NCI-H748 (cell line): ENCODE measurements around the gene SRM.
"Not testable (repeated sequence)": the region's sequence is repeated elsewhere in the genome, so short reads cannot be mapped to it uniquely, and the experiment has no call there.

Experiments
- DNase-seq: peaks from one replicate; lab custom pipeline; 2025; ENCODE audit not compliant: unreplicated experiment; lab: John Stamatoyannopoulos, UW

SRM gene

DNA sequence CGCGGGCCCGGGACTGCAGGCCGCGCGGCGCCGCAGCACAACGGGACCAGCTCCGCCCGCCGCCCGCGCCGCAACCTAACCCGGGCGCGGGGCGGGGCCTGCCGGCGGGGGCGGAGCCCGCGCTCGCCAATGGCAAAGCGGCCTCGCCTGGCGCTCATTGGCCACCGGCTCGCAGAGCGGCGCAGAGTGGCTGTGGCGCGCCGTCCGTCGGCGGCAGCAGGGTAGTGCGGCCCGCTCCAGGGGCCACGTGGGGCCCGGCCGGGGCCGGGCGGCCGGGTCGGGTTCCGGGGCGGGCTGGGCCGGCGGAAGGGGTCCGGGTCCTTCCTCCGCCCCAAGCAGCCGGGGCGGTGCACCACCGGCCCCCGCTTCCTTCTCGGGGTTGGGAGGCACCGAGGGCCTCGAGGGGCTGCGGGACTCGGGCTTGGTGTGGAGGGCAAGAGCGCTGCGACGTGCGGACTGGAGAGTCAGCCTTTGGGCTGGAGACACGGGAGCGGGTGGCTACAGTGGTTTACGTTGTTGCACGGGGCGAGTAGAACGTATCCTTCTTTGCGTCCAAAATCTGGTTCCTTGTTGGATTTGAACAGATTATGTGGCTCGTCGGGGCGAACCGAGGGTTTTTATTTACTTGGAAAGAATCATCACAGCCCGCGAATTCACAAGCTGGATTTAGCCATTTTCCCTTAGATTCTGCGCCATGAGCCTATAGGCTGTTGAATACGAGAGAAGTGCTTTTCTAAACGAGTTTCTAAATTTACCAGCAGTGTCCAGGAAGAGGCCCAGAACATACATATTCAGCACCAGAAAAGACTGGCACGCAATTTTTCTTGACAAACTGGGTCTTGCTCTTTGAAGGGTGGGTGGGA is at the start of gene SRM:
Gene SRM (minus strand): TSS at position 51 of the 863 bp plus-strand sequence. CDS start 75 bp downstream, outside the sequence.
- peak; percentile 88 for DNase-seq

DNA sequence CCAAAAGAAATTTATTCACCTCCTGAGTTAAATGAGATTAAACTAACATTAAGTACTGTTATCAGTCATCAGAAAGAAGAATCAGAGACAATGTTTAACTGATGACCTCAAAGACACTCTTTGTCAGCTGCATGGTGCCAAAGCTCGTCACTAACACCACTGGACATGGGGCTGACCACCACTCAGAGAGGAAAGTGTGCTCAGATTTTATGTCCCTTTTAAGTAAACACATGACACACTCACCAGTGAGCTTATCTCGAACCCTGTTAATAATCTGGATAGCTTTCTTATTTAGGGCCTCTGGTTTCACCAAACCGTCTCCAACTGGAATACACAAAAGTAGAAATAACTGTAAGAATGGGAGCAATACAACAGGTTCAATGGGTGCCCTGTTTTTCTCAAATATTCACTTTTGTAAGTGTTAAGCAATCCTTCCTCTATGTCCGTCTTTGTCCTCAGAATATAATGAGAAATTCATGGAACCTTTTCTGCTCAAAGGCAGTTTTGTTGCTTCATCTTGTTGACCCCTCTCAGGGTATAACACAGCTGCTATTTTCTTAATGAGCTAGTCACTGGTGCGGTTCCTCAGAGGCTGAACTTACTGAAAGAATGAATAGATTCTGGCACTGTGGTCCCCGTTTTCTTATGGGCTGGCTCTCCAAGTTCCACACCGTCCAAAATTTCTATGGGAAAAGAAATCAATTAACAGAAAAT is 49.4 kb upstream of the SRM start:
- no peak for DNase-seq

DNA sequence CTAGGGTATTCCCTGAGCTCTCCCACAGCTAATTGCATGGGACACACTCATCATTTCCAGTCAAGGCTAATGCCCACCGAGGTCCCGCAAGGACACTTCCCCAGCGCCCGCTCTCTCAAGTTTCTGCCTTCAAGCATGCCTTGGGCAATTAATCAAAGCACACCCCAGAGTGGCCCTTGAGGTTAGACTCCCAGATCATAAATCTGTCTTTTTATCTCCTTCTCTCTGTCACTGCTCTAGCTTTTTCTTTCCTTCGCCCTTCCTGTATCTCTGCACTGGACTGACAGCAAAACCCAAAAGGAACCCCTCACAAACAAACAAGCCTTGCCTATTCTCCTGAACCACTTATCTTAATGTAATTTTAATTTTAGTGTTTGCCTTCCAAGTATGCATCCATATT is 47.8 kb upstream of the SRM start:
- no peak for DNase-seq

DNA sequence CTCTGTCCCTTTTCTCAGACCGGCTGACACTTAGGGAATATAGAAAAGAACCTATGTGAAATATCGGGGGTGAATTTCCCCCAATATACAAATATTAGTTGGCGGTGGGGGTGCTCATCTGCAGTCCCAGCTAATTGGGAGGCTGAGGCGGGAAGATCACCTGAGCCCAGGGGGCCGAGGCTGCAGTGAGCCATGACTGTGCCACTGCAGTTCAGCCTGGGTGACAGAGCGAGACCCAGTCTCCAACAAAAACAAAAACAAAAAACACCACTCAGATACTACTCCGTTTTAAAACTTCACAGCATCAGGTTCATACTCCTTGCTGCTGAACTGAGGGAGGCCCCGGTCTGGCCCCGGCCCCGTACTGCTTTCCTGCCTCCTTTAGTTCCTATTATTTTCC is 45.8 kb upstream of the SRM start:
- no peak for DNase-seq

DNA sequence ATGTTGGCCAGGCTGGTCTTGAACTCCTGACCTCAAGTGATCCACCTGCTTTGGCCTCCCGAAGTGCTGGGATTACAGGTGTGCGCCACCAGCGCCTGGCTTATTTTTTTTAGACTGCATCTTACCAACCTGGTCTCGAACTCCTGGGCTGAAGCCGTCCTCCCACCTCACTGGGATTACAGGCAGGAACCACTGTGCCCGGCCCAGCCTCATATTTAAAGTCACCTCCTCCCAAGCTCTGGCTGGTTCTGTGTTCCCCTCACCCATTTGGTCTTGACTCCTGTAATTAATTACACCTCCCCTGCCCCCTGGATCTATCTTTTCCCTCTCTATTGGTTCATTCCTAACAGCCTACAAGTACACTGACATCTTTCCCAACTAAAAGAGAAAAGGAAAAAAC is 41.5 kb upstream of the SRM start:
- DNase-seq, result no peak

DNA sequence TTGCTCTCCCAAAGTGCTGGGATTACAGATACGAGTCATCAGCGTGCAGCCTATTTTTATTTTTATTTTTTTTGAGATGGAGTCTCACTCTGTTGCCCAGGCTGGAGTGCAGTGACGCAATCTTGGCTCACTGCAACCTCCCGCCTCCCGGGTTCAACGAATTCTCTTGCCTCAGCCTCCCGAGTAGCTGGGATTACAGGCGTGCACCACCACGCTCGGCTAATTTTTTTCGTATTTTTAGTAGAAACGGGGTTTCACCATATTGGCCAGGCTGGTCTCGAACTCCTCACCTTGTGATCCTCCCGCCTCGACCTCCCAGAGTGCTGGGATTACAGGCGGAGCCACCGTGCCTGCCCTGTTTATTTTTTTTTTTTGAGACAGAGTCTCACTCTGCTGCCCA is 41.0 kb upstream of the SRM start:
- DNase-seq, result not testable (repeated sequence)

DNA sequence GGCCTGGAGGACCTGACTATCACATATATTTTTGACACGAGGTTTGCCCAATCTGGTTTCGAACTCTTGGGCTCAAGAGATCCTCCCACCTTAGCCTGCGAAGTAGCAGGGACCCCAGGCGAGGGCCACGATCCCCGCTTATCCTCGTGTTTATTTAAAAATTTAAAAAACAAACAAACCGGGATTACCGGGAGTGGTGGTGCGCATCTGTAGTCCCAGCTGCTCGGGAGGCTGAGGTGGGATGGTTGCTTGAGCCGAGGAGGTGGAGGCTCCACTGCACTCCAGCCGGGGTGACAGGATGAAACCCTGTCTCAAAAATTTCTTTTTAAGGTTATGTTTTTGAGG is 40.3 kb upstream of the SRM start:
- peak; percentile 41 for DNase-seq

DNA sequence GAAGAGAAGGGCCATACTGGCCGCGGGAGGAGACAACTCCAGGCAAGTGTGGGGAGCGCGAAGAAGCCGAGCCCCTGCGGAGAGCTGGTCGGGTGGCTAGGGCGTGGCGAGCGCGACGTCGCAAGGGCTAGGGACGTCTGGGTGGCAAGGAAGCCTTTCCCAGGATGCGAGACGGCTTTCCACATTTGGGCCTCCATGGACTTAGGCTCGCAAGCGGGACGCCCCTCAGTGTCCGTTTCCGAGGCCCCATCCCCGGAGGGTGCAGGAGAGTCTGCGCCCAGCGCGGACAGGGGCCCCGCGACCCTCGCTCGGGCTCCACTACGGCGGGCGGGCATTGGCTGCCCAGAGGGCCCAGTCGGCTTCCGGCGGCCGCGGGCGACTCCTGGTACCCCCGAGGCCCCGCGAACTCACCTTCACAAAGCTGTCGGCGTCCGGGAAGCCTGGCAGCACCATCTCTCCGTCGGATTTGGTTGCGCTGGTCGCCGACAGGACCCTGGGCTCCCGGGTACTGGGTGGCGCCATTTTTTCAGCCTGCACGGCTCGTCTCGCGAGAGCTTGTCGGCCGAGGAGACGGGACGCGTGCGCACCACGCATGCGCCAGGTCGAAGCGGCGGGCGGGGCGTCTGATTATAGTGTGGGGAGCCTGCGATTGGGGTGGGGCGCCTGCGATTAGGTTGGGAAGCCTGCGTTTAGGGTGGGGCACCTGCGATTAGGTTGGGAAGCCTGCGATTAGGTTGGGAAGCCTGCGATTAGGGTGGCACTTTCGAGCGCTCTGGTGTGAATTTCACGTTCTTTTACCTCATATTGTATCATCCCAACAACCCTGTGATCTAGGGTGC is 39.7 kb upstream of the SRM start, which contains the start of gene EXOSC10:
Gene EXOSC10 (minus strand): TSS at position 560 of the 839 bp plus-strand sequence. CDS start 38 bp downstream, at position 522.
- peak; percentile 86 for DNase-seq

DNA sequence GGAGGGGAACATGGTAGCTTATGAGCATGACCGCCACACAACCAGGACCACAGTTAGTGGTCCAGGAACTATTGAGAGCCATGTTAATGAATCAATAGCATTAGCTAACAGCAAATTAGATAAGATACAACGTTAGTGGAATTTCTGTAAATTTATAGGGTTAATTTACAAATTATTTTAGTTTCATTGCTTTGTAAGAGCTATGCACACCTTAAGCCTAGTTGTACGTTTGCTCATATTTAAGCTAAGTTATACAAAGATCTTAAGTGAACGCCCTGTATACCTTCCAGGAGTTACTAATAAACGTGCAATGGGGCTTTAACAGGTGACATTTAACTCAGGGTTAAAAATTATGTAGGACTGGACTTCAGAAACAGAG is 39.1 kb upstream of the SRM start:
- DNase-seq, result no peak

DNA sequence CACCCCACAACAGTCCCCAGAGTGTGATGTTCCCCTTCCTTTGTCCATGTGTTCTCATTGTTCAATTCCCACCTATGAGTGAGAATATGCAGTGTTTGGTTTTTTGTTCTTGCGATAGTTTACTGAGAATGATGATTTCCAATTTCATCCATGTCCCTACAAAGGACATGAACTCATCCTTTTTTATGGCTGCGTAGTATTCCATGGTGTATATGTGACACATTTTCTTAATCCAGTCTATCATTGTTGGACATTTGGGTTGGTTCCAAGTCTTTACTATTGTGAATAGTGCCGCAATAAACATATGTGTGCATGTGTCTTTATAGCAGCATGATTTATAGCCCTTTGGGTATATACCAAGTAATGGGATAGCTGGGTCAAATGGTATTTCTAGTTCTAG is 24.0 kb upstream of the SRM start:
- not testable (repeated sequence) for DNase-seq

DNA sequence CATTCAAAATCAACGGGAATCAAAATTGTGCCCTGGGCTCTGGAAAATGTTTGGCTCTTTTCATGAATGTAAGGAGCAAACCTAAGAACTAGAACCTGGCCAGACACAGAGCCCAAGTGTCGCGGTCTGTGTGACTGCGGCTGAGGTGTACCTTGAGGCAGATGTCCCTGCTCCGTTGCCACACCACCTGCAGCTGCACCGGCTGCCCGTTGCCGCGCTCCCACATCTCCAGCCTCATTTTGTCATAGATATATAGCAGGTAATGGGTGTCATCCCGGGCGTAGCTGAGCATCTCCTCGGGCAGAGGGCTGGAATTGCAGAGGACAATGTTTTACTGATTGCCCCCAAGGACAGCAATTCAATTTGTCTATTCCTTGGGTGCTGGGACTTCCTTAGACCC is 21.1 kb upstream of the SRM start:
- no peak for DNase-seq

DNA sequence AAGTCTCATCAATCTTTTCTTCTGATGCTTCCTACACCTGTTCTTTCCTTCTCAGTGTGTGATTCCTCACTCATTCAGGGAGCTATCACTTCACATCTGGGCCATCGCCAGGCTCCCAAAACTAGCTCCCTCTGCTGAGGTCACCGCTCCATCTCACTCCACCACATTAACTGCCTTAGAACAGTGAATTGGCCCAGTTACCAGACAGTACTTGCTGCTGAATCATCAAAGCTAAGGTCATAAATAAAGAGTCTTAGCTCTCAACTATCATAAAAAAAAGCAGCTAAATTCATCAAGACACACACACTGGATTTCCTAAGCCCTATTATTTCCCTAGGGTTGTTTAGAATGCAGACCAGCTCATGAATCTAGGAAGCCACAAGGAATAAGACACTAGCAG is 18.8 kb upstream of the SRM start:
- DNase-seq, result no peak

DNA sequence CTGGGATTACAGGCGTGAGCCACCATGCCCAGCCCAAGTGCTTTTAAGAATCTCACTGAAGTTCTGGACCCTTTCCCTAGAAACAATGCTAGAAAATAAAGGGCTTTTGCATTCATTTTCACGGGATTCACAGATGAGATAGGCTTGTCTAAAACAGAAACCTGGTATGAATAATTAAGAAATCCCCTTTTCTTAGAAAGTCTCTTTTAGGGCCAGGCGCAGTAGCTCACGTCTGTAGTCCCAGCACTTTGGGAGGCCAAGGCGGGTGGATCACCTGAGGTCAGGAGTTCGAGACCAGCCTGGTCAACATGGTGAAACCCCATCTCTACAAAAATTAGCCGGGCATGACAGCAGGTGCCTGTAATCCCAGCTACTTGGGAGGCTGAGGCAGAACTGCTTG is 13.6 kb upstream of the SRM start:
- not testable (repeated sequence) for DNase-seq

DNA sequence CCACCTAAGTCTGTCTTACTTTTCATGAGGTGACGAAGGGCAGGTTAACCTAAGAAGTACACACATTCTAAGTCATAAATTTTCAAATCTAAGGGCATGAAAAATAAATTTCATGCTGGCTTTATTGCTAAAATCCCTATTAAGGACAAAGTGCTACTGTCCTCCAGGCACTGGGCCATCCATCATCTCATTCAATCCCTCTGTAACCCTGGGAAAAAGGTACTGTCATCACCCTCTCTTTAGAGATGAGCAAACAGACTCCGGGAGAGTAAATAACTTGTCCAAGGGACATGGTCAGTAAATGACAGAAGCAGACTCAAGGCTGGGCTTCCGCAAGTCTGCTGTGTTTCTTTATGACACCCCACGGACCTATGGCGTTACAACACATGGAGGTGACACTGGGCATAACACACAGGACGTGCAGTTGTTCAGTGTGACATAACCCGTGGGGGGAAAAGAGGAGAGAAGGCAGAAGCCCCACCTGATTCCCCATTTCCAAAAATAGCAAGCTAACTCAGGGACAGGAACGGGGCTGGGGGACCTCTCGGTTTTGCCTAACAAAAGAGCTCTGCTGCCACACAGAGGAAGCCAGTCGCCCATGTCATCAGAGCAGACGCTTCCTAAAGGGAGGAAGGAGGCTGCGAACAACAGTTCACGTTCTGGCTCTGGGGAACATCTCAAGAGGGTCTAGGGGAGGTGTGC is 12.5 kb upstream of the SRM start:
- no peak for DNase-seq

DNA sequence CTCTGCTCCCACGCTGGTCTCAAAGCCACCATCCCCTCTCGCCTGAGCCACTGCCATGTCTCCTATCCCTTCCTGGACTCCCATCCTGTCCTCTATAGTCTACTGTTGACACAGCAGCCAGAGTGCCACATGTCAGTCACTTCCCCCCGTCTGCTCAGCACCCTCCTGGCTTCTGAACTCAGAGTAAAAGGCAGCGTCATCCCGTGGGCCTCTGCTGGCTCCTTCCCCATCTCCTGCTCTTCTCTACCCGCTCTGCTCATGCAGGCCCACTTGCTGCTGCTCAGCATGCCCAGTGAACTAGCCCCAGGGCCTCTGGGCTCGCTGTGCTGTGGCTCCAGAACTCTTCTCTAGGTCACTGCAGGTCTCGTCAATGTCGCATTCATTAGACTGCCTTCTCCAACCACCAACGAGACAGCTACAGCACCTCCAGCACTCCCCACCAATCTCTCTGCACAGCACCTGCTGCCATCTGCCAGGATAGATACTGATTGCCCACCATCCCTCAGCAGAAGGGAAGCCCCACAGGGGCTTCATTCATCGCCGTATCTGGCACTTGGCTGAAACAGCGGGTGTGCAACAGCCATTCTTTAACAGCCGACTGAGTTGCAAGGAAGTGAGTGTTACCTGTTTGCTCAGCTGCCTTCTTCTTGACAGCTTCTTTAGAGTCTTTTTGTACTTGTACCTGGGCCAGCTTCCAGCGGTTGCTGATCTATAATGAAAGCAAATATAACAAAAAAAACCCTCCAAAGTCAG is 11.8 kb upstream of the SRM start:
- no peak for DNase-seq

DNA sequence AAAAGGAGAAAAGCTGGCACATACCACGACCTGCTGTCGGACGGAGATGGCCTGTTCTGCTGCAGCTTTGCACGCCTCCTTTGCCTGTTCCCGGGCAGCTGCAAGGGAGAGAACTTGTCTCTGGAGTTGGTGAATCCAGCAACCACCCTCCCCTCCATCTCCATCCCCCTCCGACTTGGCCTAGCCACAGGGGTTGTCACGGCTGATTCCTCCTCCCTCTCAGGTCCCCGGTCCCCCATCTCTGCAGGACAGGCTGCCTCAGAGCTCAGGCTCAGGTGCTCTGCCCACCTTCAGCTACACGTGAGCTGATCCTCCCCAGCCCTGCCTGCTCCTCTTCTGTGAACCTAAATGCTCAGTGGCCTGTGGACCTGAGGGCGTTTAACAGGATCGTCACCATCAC is 11.1 kb upstream of the SRM start:
- DNase-seq, result no peak

DNA sequence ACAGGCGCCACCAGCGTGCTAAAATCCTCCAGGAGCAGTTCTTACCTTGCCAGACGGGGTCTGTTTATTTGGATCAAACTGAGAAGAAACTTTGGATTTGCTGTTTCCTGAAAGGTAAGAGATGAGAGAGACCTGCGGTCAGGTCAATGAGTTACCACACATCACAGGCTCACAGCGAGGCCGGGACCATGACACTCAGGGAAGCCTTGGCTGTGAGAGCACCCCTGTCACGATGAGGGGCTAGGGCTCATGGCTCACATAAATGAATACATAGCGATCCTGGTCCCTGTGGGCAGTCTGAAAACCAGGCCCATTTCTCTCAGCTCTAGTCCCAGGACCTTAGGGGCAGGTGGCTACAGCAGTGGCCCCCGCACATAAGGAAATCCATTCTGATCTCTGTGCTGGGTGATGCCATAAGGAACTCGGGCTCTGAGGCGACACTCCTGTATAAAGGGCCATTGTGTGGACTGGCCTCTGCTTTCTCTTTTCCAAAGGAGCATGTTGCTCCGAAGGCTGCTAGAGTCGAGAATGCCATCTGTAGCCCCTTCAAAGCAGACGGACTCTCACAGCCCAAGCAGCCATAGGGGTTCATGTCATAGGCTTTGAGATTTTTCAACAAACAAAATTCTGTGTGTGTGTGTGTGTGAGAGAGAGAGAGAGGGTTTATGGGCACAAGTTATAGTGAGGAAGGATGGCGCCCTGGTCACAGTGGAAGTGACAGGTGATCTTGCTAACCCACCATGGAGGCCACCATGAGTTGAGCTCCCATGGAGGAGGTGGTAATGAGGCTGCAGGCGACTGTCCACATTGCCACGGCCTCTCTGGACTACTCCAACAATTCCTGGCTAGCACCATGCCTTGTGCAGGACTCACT is 9.0 kb upstream of the SRM start:
- no peak for DNase-seq

DNA sequence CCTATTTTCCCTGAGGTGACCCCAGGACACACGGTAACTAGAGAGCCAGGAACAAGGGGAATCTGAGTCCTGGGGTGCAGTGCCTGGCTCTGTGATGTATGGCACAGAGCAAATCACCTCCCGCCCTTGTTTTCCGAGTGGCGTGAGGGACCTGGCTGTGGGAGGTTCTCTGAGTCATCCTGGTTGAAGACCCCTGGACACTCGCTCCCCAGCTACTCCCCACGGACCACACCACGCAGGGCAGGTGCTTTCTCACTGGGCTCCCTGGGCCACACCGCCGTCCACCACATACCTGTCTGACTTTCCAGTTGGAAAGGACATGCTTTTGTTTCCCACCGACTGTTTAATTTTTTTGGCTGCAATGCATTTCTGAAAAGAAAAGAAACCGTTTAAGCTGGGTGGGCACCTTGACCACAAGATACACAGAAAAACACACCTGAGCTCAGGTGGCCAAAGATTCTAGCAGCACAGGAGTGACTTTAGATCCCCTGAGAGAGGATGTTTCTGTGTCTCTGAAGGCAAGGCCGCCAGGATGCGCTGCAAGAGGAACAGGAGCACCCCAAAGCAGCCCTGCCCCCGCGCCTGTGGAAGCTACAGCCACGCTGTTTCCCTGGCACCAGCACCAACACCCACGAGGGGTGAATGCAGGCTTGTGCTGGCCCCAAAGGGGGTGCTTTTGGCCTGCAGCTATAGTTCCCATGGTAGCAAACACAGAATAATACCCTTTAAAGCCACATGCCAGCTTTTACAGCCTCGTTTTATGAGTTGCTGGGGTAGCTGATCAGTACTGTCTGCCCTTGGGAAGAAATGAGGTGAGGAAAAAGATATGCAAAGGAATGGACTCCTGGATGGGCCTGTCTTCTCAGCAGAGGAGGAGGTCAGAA is 8.1 kb upstream of the SRM start:
- no peak for DNase-seq
